ENCODE measurements around the gene HEPACAM.

The HEPACAM gene

DNA sequence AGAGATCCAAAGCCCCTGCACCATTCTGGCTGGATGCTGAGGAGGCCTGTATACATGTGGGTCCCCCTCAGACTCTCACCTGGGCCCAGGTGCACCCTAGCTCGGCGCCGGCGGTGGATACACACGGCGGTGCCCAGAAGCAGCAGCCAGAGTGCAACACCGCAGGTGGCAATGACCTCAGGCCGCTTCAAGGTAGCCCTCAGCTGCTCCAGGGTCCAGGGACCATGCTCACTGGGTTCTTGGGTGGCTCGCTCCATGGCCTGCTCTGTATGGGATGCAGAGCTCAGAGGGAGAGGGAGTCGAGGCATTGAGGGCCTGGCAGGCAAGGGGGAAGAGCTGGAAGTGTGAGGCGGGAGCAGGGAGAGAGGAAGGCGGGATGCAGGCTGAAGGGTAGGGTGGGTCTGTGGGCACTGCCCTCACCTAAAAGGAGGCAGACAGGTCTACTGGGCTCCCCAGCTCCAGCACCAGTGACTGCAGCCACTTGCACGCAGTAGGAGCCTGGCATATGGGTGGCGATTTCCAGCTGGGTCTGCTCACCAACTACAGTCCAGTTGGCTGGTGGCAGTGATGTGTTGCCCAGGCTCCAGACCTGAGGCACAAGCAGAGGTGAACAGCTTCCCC is 42.0 kb downstream of the HEPACAM start:
- no peaks in the 10 kb centered on the region for H3K36me3 ChIP-seq (ENCODE audit: control insufficient read depth in 2 of 2, insufficient read depth in 2 of 2, low read length in 2 of 2)
- no peaks in the 10 kb centered on the region for H3K9me3 ChIP-seq (ENCODE audit: control insufficient read depth in 2 of 2, low read length in 2 of 2)
- H3K27ac ChIP-seq (ENCODE audit: low read depth in 2 of 2, low read length in 2 of 2) = no peak overlapping the region
- peaks cover 2 to 3% of the 10 kb centered on the region in 2 donors for H3K4me1 ChIP-seq (ENCODE audit: control insufficient read depth in 2 of 2, insufficient read depth in 2 of 2, low read length in 2 of 2)
- no peaks in the 10 kb centered on the region for H3K27me3 ChIP-seq (ENCODE audit: control insufficient read depth in 2 of 2, insufficient read depth in 2 of 2, low read length in 2 of 2)
- H3K9ac ChIP-seq (ENCODE audit: low read depth in 1 of 2, low read length in 2 of 2) = no peak overlapping the region
- no peak overlapping the region for H3K4me3 ChIP-seq (ENCODE audit: low read length in 2 of 2)

- no peaks in the 10 kb centered on the region for H3K36me3 ChIP-seq (ENCODE audit: control insufficient read depth in 2 of 2, insufficient read depth in 2 of 2, low read length in 2 of 2)
- H3K27ac ChIP-seq (ENCODE audit: low read depth in 2 of 2, low read length in 2 of 2) = no peak overlapping the region
- H3K9ac ChIP-seq (ENCODE audit: low read depth in 1 of 2, low read length in 2 of 2) = no peak overlapping the region
- H3K4me3 ChIP-seq (ENCODE audit: low read length in 2 of 2) = no peak overlapping the region
- peaks cover 2 to 3% of the 10 kb centered on the region in 2 donors for H3K4me1 ChIP-seq (ENCODE audit: control insufficient read depth in 2 of 2, insufficient read depth in 2 of 2, low read length in 2 of 2)
- H3K9me3 ChIP-seq (ENCODE audit: control insufficient read depth in 2 of 2, low read length in 2 of 2) = no peaks in the 10 kb centered on the region
- no peaks in the 10 kb centered on the region for H3K27me3 ChIP-seq (ENCODE audit: control insufficient read depth in 2 of 2, insufficient read depth in 2 of 2, low read length in 2 of 2)
These were observed 42.9 kb downstream of the HEPACAM start for GRCh38 chr11:124892750-124893454.

- Histone ChIP-seq H3K27ac (ENCODE audit: low read depth in 2 of 2, low read length in 2 of 2) (no peak overlapping the region), H3K4me1 (ENCODE audit: control insufficient read depth in 2 of 2, insufficient read depth in 2 of 2, low read length in 2 of 2) (peaks cover 2 to 3% of the 10 kb centered on the region in 2 donors), H3K36me3 (ENCODE audit: control insufficient read depth in 2 of 2, insufficient read depth in 2 of 2, low read length in 2 of 2) (no peaks in the 10 kb centered on the region), H3K27me3 (ENCODE audit: control insufficient read depth in 2 of 2, insufficient read depth in 2 of 2, low read length in 2 of 2) (no peaks in the 10 kb centered on the region), H3K9ac (ENCODE audit: low read depth in 1 of 2, low read length in 2 of 2) (no peak overlapping the region), H3K4me3 (ENCODE audit: low read length in 2 of 2) (no peak overlapping the region), H3K9me3 (ENCODE audit: control insufficient read depth in 2 of 2, low read length in 2 of 2) (no peaks in the 10 kb centered on the region)
These were observed 43.7 kb downstream of the HEPACAM start for GRCh38 chr11:124892146-124892545.

DNA sequence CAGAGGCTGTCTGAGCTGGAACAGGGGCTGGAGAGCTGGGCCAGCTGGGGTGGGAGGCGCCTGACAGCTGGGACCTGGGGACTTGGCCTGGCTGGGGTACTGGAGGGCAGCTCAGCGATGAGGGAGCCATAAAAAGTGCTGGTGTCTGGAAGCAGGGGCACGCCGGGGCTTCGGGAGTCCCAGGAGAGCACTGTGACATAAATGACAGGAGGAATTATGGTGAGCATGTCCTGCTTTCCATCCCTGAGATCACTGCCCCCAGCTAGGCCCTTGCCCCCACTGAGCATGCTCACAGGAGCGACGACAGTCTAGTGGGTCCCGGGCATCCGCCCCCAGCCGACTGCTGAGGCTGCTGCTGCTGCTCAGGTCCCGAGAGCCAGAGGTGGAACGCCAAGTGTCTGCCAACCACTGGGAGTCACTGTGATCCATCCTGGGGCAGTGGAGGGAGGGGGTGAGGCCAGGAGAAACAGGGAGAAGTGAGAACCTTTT is 44.4 kb downstream of the HEPACAM start:
- H3K27ac ChIP-seq (ENCODE audit: low read depth in 2 of 2, low read length in 2 of 2) = no peak overlapping the region
- no peak overlapping the region for H3K4me3 ChIP-seq (ENCODE audit: low read length in 2 of 2)
- H3K4me1 ChIP-seq (ENCODE audit: control insufficient read depth in 2 of 2, insufficient read depth in 2 of 2, low read length in 2 of 2) = peaks cover 2 to 3% of the 10 kb centered on the region in 2 donors
- no peaks in the 10 kb centered on the region for H3K9me3 ChIP-seq (ENCODE audit: control insufficient read depth in 2 of 2, low read length in 2 of 2)
- no peaks in the 10 kb centered on the region for H3K27me3 ChIP-seq (ENCODE audit: control insufficient read depth in 2 of 2, insufficient read depth in 2 of 2, low read length in 2 of 2)
- no peak overlapping the region for H3K9ac ChIP-seq (ENCODE audit: low read depth in 1 of 2, low read length in 2 of 2)
- H3K36me3 ChIP-seq (ENCODE audit: control insufficient read depth in 2 of 2, insufficient read depth in 2 of 2, low read length in 2 of 2) = no peaks in the 10 kb centered on the region

DNA sequence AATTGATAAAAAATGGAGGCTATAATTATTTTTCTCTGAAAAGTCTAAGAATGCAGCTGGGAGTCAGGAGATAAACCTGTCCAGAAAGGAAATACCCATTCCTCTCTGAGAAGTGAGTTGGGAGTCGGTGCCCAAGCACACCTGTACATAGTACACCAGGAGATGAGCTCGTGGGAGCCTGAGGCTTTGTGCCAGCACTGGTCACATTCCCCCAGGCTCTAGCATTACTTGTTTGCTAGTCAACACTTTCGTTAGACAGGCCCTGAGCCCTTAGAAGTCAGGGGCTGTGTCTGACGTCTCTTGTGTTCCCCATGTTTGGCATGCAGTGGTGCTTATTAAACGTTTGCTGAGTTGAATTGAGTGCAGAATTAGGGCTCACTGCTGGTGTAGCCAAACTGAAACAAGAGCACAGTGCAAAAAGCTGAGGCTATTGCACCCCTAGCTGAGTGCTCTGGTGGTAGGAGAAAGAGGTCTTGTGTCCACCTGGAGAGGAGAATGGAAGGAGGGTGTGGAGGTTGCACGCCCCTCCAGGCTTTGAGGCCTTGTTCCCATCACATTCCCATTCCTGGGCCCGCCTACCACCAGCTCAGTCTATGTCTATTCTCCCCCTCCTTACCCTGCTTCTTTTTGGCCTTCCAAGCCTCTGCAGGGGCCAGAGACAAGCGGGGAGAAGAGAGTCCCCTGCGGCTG is 45.0 kb downstream of the HEPACAM start:
- H3K27me3 ChIP-seq (ENCODE audit: control insufficient read depth in 2 of 2, insufficient read depth in 2 of 2, low read length in 2 of 2) = no peaks in the 10 kb centered on the region
- no peak overlapping the region for H3K4me3 ChIP-seq (ENCODE audit: low read length in 2 of 2)
- no peaks in the 10 kb centered on the region for H3K9me3 ChIP-seq (ENCODE audit: control insufficient read depth in 2 of 2, low read length in 2 of 2)
- no peak overlapping the region for H3K27ac ChIP-seq (ENCODE audit: low read depth in 2 of 2, low read length in 2 of 2)
- no peaks in the 10 kb centered on the region for H3K36me3 ChIP-seq (ENCODE audit: control insufficient read depth in 2 of 2, insufficient read depth in 2 of 2, low read length in 2 of 2)
- H3K4me1 ChIP-seq (ENCODE audit: control insufficient read depth in 2 of 2, insufficient read depth in 2 of 2, low read length in 2 of 2) = peaks cover 2 to 3% of the 10 kb centered on the region in 2 donors
- H3K9ac ChIP-seq (ENCODE audit: low read depth in 1 of 2, low read length in 2 of 2) = no peak overlapping the region

- Histone ChIP-seq H3K9ac (ENCODE audit: low read depth in 1 of 2, low read length in 2 of 2) (no peak overlapping the region), H3K27me3 (ENCODE audit: control insufficient read depth in 2 of 2, insufficient read depth in 2 of 2, low read length in 2 of 2) (no peaks in the 10 kb centered on the region), H3K27ac (ENCODE audit: low read depth in 2 of 2, low read length in 2 of 2) (no peak overlapping the region), H3K4me1 (ENCODE audit: control insufficient read depth in 2 of 2, insufficient read depth in 2 of 2, low read length in 2 of 2) (peaks cover 2 to 3% of the 10 kb centered on the region in 2 donors), H3K9me3 (ENCODE audit: control insufficient read depth in 2 of 2, low read length in 2 of 2) (no peaks in the 10 kb centered on the region), H3K36me3 (ENCODE audit: control insufficient read depth in 2 of 2, insufficient read depth in 2 of 2, low read length in 2 of 2) (no peaks in the 10 kb centered on the region), H3K4me3 (ENCODE audit: low read length in 2 of 2) (no peak overlapping the region)
These were observed 45.7 kb downstream of the HEPACAM start for GRCh38 chr11:124890151-124890550.

GRCh38 chr11:124889191-124890091 is 46.4 kb downstream of the HEPACAM start:
- H3K27ac ChIP-seq (ENCODE audit: low read depth in 2 of 2, low read length in 2 of 2) = peak overlapping the region in 1 of 2 donors; percentile 9
- peaks cover 2 to 3% of the 10 kb centered on the region in 2 donors for H3K4me1 ChIP-seq (ENCODE audit: control insufficient read depth in 2 of 2, insufficient read depth in 2 of 2, low read length in 2 of 2)

GRCh38 chr11:124887667-124888013 is 48.2 kb downstream of the HEPACAM start:
- Histone ChIP-seq H3K27me3 (ENCODE audit: control insufficient read depth in 2 of 2, insufficient read depth in 2 of 2, low read length in 2 of 2) (no peaks in the 10 kb centered on the region), H3K36me3 (ENCODE audit: control insufficient read depth in 2 of 2, insufficient read depth in 2 of 2, low read length in 2 of 2) (no peaks in the 10 kb centered on the region), H3K4me1 (ENCODE audit: control insufficient read depth in 2 of 2, insufficient read depth in 2 of 2, low read length in 2 of 2) (peaks cover 2 to 4% of the 10 kb centered on the region in 2 donors), H3K4me3 (ENCODE audit: low read length in 2 of 2) (no peak overlapping the region), H3K9ac (ENCODE audit: low read depth in 1 of 2, low read length in 2 of 2) (no peak overlapping the region), H3K9me3 (ENCODE audit: control insufficient read depth in 2 of 2, low read length in 2 of 2) (no peaks in the 10 kb centered on the region), H3K27ac (ENCODE audit: low read depth in 2 of 2, low read length in 2 of 2) (no peak overlapping the region)

More at GRCh38 chr11:124889191-124890091, 46.4 kb downstream of the HEPACAM start:
- H3K27me3 ChIP-seq (ENCODE audit: control insufficient read depth in 2 of 2, insufficient read depth in 2 of 2, low read length in 2 of 2) = no peaks in the 10 kb centered on the region
- no peak overlapping the region for H3K4me3 ChIP-seq (ENCODE audit: low read length in 2 of 2)
- no peak overlapping the region for H3K9ac ChIP-seq (ENCODE audit: low read depth in 1 of 2, low read length in 2 of 2)
- no peaks in the 10 kb centered on the region for H3K36me3 ChIP-seq (ENCODE audit: control insufficient read depth in 2 of 2, insufficient read depth in 2 of 2, low read length in 2 of 2)
- no peaks in the 10 kb centered on the region for H3K9me3 ChIP-seq (ENCODE audit: control insufficient read depth in 2 of 2, low read length in 2 of 2)

- Histone ChIP-seq H3K36me3 (ENCODE audit: control insufficient read depth in 2 of 2, insufficient read depth in 2 of 2, low read length in 2 of 2) (no peaks in the 10 kb centered on the region), H3K4me1 (ENCODE audit: control insufficient read depth in 2 of 2, insufficient read depth in 2 of 2, low read length in 2 of 2) (peaks cover 3 to 5% of the 10 kb centered on the region in 2 donors), H3K4me3 (ENCODE audit: low read length in 2 of 2) (no peak overlapping the region), H3K27ac (ENCODE audit: low read depth in 2 of 2, low read length in 2 of 2) (no peak overlapping the region), H3K9me3 (ENCODE audit: control insufficient read depth in 2 of 2, low read length in 2 of 2) (no peaks in the 10 kb centered on the region), H3K9ac (ENCODE audit: low read depth in 1 of 2, low read length in 2 of 2) (no peak overlapping the region), H3K27me3 (ENCODE audit: control insufficient read depth in 2 of 2, insufficient read depth in 2 of 2, low read length in 2 of 2) (no peaks in the 10 kb centered on the region)
These were observed 48.7 kb downstream of the HEPACAM start for GRCh38 chr11:124886978-124887666.

Data from mucosa of rectum (tissue), 2 donors.